Progenitor cell of endocrine pancreas (in vitro differentiated cells): ENCODE measurements around the gene VPS26C. TPM values are rescaled to one million over a fixed set of nuclear protein-coding genes. Genes with fewer than 3 reads are reported as not detected.

Experiments
- DNase-seq: peaks from one replicate; pipeline ENCODE4 v3.0.0; 2021; ENCODE audit warnings: low spot score; ENCODE audit not compliant: unreplicated experiment
- H3K27ac Mint-ChIP-seq: 2 replicates; pipeline ENCODE4 v1.8.0; 2021; ENCODE audit warnings: mild to moderate bottlenecking, moderate library complexity, mixed read lengths
- H3K27me3 Mint-ChIP-seq: 2 replicates; pipeline ENCODE4 v1.8.0; 2021; ENCODE audit warnings: mixed read lengths
- H3K36me3 Mint-ChIP-seq: 2 replicates; pipeline ENCODE4 v1.8.0; 2022; ENCODE audit warnings: mixed read lengths; ENCODE audit not compliant: insufficient read depth
- H3K4me1 Mint-ChIP-seq: 2 replicates; pipeline ENCODE4 v1.8.0; 2021; ENCODE audit warnings: low read depth, mixed read lengths
- H3K4me3 Mint-ChIP-seq: 2 replicates; pipeline ENCODE4 v1.8.0; 2021; ENCODE audit warnings: low read depth, mild to moderate bottlenecking, moderate library complexity, mixed read lengths
- H3K9me3 Mint-ChIP-seq: 2 replicates; pipeline ENCODE4 v1.8.0; 2021; ENCODE audit warnings: low read depth, mixed read lengths
- CTCF ChIP-seq: fragments of 200-600 bp; sonication (generic); IDR thresholded peaks from one replicate; pipeline ENCODE4 v1.5.0; 2021; ENCODE audit warnings: antibody characterized with exemption, mild to moderate bottlenecking; ENCODE audit not compliant: unreplicated experiment
- total RNA-seq: library from RNA; stranded (reverse); gene quantifications from 2 replicates; pipeline ENCODE4 v1.2.1, GENCODE V29; 2021

VPS26C gene
- total RNA-seq, 1 donor from 2014 or later = 38.7 TPM

GRCh38 chr21:37184784-37185593 is 82.1 kb downstream of the VPS26C start:
- no peak for DNase-seq
- Mint-ChIP-seq H3K36me3 (peaks cover 25% of the 10 kb centered on the region), H3K27me3 (no peaks in the 10 kb centered on the region), H3K9me3 (peaks cover 2% of the 10 kb centered on the region), H3K4me1 (no peaks in the 10 kb centered on the region), H3K27ac (no peak overlapping the region), H3K4me3 (no peak overlapping the region)
- no peak for TF ChIP-seq CTCF

DNA sequence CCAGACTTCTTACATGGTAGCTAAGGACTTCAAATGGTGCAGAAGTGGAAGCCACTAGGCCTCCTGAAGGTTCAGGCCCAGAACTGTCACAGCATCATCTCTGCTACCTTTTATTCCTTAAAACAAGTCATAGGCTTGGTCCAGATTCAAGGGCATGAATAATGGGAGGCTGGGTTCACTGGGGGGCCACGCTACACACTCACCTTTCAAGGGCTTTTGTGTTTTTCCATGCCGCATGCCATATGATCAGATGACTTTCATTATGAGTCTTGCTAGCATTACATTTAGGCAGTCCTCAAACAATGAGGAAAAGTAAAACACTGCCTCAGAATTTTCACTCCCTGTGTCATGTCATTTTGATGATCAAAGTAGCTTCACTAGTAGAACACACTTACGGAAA is 83.4 kb downstream of the VPS26C start:
- no peak overlapping the region for H3K4me3 Mint-ChIP-seq
- H3K27ac Mint-ChIP-seq = no peak overlapping the region
- no peaks in the 10 kb centered on the region for H3K27me3 Mint-ChIP-seq
- H3K9me3 Mint-ChIP-seq = peaks cover 4% of the 10 kb centered on the region
- H3K4me1 Mint-ChIP-seq = no peaks in the 10 kb centered on the region
- no peak for DNase-seq
- no peak for TF ChIP-seq CTCF
- peaks cover 29% of the 10 kb centered on the region for H3K36me3 Mint-ChIP-seq

DNA sequence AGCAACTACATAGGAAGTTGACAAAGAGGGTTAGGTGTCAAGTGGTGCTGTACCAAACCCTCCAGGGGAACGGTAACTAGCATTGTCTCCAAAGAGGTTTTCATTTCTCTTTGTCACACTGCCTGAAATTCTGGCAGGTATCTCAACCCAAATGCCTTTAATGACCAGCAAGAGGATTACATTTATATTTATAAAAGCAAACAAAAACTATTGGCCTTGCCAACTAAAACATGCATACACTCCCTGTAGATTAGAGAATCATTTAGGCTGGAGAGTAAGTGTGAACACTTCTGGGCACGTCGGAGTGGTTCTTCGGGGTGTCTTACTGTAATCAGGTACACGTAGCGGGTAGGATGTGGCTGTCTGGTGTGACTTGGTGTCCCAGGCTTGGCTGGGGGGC is 84.9 kb downstream of the VPS26C start:
- no peaks in the 10 kb centered on the region for H3K27me3 Mint-ChIP-seq
- no peak for DNase-seq
- H3K4me3 Mint-ChIP-seq = no peak overlapping the region
- TF ChIP-seq CTCF = no peak
- peaks cover 4% of the 10 kb centered on the region for H3K9me3 Mint-ChIP-seq
- H3K4me1 Mint-ChIP-seq = no peaks in the 10 kb centered on the region
- H3K36me3 Mint-ChIP-seq = peaks cover 33% of the 10 kb centered on the region
- no peak overlapping the region for H3K27ac Mint-ChIP-seq

- Mint-ChIP-seq H3K27me3 (no peaks in the 10 kb centered on the region), H3K9me3 (peaks cover 4% of the 10 kb centered on the region), H3K36me3 (peaks cover 31% of the 10 kb centered on the region), H3K27ac (no peak overlapping the region), H3K4me3 (no peak overlapping the region), H3K4me1 (no peaks in the 10 kb centered on the region)
- DNase-seq = no peak
- TF ChIP-seq CTCF = no peak
Observed at GRCh38 chr21:37181059-37181458, 86.1 kb downstream of the VPS26C start.

DNA sequence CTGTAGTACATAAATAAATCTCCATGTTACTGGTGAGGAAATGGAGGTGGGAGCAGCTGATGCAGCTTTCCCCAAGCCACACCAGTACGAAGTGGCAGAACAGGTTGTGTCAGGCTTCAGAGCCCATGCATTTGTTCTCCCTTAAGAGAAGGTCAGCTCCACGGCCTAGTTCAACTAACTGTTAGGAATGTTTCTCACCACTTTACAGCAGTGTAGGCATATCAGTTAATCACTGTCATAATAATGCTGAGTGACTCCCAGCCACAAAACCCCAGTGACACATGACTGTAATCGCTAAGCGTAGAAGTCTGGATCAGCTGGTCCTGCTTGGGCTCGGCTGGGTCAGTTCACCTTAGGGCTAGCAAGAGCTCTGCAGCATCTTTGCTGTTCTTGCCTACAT is 90.4 kb downstream of the VPS26C start:
- peak overlapping the region; percentile 27 for H3K27ac Mint-ChIP-seq
- H3K36me3 Mint-ChIP-seq = peaks cover 34% of the 10 kb centered on the region
- H3K9me3 Mint-ChIP-seq = peaks cover 4% of the 10 kb centered on the region
- no peak for DNase-seq
- H3K27me3 Mint-ChIP-seq = no peaks in the 10 kb centered on the region
- no peak overlapping the region for H3K4me3 Mint-ChIP-seq
- no peak for TF ChIP-seq CTCF
- peaks cover 3% of the 10 kb centered on the region for H3K4me1 Mint-ChIP-seq

Other genes starting within 250 kb of the VPS26C start
- gene PIGP, start 194.3 kb downstream of the VPS26C start, total RNA-seq = 16.7 and 17.8 TPM in 2 replicates
- 255 and 281 TPM in 2 replicates for gene TTC3, start 194.1 kb downstream of the VPS26C start, total RNA-seq
- 83.5 and 90.3 TPM in 2 replicates for gene DYRK1A, start 99.4 kb upstream of the VPS26C start, total RNA-seq